ENCODE measurements around the gene MEX3B.

- TF ChIP-seq, protein P1, sequence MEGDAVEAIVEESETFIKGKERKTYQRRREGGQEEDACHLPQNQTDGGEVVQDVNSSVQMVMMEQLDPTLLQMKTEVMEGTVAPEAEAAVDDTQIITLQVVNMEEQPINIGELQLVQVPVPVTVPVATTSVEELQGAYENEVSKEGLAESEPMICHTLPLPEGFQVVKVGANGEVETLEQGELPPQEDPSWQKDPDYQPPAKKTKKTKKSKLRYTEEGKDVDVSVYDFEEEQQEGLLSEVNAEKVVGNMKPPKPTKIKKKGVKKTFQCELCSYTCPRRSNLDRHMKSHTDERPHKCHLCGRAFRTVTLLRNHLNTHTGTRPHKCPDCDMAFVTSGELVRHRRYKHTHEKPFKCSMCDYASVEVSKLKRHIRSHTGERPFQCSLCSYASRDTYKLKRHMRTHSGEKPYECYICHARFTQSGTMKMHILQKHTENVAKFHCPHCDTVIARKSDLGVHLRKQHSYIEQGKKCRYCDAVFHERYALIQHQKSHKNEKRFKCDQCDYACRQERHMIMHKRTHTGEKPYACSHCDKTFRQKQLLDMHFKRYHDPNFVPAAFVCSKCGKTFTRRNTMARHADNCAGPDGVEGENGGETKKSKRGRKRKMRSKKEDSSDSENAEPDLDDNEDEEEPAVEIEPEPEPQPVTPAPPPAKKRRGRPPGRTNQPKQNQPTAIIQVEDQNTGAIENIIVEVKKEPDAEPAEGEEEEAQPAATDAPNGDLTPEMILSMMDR (IDR thresholded peaks at IDR 0.05; ENCODE audit: low read length) = no peak
- TF ChIP-seq EZH2 (IDR thresholded peaks at IDR 0.05; ENCODE audit: borderline replicate concordance, low read length) = no peak
Measured at GRCh38 chr15:82045892-82046665, at the start of gene MEX3B.

Measured in OCI-LY1 (cell line).